Hippocampal formation (tissue), 2 donors: Measurements from ENCODE around the gene GALNT10.
"Not testable (repeated sequence)": the region's sequence is repeated elsewhere in the genome, so short reads cannot be mapped to it uniquely, and the experiment has no call there.

ENCODE experiments used
- DNase-seq, 2 donors: peaks; one replicate each; lab custom pipeline; 2025; lab: John Stamatoyannopoulos, UW

The GALNT10 gene, protein sequence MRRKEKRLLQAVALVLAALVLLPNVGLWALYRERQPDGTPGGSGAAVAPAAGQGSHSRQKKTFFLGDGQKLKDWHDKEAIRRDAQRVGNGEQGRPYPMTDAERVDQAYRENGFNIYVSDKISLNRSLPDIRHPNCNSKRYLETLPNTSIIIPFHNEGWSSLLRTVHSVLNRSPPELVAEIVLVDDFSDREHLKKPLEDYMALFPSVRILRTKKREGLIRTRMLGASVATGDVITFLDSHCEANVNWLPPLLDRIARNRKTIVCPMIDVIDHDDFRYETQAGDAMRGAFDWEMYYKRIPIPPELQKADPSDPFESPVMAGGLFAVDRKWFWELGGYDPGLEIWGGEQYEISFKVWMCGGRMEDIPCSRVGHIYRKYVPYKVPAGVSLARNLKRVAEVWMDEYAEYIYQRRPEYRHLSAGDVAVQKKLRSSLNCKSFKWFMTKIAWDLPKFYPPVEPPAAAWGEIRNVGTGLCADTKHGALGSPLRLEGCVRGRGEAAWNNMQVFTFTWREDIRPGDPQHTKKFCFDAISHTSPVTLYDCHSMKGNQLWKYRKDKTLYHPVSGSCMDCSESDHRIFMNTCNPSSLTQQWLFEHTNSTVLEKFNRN

DNA sequence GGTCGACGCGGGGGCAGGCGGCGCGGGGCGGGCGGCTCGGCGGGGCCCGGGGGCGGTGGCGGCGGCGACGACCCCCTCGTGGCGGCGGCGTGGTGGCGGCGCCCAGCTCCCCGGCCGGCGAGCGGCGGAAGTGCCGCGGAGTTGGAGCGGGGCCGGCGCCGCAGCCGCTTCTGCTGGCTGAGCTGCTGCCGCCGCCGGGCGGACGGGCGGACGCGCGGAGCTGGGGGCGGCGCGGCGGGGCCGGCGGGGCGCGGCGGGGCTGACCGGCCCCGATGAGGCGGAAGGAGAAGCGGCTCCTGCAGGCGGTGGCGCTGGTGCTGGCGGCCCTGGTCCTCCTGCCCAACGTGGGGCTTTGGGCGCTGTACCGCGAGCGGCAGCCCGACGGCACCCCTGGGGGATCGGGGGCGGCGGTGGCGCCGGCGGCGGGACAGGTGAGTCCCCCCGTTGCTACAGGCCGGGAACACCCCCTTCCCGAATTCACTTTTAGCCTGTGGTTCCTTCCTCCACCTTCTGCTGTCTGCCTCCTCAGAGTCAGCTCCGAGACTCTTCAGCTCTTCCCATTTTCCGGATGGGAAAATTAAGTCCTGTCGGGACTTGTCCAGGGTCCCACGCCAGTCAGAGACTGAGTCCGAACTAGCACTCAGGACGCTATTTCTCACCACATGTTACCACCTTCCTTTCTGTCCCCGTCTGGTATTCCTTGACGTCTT, at the start of gene GALNT10:
Gene GALNT10, plus strand, starts transcription at position 139 of the 710 bp plus-strand sequence. Its CDS starts 134 bp downstream, at position 273.
- DNase-seq, result peak; percentile 56 to 67

DNA sequence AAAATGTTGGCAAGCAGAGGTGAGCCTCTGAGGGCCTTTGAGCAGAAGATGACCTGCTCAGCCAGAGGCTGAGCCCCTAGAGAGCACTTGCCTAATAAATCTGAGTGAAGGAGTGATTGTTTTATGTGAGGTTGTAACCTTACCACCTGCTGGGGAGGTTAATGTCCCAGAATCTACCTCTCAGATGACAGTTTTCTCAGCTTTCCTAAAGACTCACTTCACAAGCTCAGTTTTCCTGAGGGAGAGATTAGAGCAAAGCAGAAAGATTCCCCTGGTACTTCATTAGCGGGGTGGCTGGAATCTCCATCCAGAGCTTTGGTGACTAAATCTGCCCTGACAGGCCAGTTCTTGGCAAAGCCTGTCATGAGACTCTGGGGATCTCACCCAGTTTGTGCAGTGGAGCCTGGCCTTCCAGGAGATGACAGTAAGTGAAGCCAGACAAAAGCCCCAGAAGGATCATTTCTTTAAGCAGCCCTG, 48.8 kb upstream of the GALNT10 start:
- no peak for DNase-seq

DNA sequence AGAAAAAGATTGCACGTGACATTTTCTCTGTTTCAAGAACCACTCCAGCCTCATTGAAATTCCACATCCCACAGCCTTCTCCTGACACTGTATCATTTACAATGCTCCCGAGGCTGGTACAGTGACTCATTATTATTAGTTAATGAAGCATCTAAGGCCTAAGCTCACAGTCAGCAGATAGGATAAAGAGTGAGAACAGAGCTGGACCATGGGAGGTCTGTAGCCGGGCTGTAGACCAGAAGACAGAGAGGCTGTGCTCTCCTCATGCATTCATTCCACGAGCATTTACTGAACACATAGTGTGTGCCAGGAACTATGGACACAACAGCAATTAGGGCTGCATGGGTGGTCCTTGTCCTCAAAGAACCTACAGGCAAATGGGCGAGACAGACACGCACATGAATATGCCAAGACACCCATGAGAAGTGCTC, 47.3 kb upstream of the GALNT10 start:
- DNase-seq, result no peak

DNA sequence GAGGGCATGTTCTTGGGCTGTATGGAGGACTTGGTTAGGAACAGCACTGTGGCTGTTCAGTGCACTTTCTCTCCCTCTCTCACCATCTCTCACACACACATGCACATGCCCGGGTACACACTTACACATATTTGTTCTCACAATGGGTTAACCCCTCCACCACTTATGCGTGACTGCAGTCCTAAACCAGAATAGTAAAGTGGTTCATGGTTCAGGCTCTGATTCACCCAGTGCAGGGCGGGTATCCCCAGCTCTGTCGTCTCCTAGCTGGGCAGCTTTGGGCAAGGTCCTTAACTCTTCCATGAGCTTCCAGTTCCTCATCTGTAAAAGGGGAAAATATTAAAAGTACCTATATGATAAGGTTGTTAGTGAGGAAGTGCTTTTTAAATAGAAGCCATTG, 45.3 kb upstream of the GALNT10 start:
- no peak for DNase-seq

DNA sequence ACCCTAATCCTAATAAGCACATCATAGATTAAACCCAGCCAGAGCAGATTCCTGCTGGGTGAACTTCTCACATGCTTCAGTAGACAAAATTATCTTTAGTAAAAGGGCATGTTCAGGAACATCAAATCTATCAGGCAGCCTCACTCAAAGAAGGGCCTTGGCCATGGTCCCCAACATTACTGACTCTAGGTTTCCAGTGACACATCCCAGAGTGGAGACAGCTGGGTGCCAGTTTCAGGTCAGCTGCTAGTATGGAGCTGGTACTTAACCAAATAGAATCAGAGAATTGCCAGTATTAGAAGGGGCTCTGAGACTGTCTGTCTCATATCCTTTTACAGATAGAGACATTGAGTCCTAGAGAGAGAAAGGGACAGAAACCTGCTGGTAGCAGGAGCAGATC, 44.1 kb upstream of the GALNT10 start:
- no peak for DNase-seq

DNA sequence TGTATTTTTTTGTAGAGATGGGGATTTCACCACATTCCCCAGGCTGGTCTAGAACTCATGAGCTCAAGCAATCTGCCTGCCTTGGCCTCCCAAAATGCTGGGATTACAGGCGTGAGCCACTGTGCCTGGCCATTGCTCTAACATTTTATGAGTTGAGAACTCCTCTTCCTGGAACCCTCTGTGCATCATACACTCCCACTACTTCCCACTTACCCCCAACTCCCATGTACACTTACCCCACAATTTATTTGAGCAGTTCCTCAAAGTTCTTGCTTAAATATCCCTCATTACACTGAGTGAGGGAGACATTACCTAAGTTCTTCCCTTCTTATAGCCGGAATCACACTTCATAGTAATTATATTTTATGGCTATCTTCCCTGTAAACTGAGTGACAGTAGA, 42.9 kb upstream of the GALNT10 start:
- DNase-seq, result no peak

DNA sequence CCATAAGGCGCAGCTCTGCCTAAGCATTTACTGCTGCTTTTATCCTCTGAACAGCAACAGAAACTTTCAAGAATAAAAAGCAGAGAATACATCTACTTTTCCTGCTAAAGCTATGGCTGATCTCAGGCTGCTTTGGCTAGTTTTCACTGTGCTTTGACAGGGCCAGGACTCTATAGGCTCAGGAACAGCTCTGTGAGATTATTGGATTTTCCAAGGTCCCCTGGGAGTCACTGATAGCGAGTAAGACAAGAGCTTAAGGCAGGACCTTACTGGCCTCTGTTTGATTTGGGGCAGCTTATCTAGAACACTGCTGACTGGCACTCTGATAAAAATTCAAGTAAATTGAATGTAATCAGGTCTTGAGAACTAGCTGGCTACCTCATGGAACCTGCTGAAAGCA, 40.1 kb upstream of the GALNT10 start:
- not testable (repeated sequence) for DNase-seq

DNA sequence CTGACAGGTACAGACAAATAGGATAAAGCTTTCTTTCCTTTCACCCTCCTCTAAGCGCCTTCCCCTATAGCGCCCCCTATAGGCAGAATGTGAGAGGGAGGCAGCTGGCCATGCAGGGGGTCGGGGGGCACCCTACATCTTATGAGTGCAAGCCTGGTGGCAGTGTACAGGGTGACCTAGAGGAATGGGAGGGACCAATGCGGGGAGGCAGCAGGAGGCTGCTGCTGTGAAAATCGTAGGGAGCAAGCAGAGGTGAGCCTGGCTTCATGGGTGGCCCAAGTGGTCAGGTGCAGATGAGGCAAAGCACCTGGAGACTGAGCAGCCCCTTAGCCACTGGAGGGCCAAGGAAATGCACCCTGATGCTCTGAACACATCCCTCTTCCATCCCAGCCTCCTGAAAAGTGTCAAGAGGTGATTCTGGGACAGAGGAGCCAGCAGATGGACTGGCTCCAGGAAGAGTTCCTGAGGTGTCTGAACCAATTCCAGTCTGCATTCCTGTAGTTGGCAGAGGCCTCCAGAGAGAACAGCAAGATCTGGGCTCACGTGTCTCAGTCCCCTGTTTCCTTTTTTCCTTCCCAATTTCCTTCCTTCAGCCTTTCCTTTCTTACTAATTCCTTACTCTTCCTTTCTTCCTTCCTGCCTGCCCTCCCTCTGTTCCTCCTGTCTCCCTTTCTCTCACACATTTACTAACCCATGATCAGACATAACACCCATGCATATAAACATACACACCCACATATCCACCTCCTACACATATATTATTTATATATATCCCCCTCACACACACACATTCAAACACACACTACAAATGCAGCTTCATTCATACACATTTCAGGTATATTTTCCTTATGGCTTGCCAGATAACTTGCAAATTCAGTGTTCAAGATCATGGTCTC, 32.8 kb upstream of the GALNT10 start:
- no peak for DNase-seq

DNA sequence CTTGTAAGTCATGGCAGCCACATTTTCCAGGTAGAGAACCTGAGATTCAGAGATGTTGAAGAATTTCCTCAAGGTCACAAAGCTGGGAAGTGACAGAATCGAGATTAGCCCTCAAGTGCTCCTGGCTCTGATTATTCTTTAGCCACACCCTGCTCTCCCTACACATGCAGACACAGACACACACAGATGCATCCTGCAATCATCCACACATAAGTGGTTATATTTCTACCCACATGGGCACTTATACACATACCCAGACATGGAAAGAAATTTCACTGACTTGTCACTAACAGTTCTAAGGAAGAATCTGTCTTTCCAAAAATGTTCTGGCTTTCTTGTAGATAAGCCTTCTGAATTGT, 32.2 kb upstream of the GALNT10 start:
- no peak for DNase-seq

DNA sequence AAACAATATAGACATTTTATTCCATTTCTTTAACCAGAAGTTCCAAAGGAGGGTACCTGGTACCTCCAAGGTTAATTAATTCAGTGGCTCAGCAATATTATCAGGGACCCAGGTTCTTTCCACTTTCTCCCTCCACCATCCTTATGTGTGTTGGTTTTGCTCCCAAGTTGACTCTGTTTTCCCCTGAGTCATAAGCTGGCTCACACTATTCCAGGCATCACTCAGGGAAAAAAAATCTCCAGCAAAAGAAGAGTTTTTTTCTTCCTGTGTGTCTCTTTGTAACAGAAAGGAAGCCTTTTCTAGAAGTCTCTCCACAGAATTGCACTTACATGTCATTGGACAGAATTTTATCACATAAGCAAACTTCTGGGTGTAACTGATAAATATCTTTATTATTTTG, 31.2 kb upstream of the GALNT10 start:
- no peak for DNase-seq

DNA sequence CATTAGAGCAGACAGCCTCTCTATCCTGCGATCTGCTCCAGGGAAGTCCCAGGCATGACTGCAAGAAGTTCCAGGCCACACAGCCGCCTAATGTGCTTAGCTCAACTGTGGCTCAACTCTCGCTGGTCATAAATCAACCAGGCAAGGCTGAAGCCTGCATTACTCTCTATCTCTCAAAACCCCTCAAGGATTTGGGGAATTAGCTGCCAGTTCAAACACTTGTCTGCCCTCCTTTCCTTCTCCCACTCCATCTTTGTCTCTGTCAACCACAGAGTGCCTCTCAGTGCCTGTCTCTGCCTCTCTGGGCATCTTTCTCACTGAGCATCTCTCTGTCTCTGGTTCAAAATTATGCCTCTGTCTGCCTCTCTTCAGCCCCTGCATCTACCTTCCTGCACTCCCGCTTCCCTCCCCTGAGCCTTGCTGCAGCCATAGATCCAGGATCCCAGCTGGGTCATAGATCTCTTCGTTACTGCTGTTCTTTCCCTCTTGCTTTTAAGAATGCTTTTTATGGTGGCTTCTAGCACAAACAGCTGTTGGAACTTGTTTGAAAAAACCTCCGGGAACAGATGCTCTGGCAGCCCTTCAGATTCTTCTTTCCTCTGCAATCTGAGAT, 27.9 kb upstream of the GALNT10 start:
- no peak for DNase-seq

DNA sequence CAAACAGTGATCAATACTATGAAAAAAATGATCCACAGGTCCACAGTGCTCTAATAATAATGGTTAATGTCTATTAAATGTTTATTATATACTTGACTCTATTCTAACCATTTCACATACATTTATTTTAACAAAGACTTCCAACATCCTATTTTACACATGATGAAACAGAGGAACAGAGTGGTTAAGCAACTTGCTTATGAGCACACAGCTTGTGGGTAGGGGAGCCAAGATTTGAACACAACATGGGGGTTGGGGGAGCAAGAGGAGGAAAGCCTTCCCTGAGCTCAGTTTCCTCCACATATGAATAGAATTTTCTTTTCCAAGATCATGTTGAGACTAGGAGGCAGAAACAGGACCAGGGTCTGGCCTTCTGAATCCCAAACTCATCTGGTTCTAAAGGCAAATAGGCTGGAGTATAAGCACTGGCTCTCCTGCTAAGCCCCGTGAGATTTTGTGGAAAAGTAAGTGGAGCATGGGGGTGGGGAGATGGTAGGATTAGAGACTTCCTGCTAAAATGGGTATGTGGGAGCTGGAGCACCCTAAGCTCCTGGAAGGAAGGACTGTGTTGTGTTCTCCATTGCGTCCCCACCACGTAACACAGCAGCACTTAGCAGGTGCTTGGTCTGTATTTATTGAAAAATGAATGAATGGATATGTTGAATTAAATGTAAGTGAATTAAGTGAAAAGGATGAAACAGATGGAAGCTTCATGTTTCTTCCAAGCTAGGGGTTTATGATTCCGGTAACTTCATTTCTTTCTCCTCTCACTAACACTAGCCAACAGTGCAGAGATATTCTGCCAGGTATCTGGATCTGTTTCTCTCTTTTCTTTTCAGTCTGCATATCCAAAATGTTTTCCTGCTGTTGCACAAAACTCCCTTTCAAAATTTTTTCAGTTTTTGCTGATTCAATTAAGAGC, 26.9 kb upstream of the GALNT10 start:
- DNase-seq, result no peak

DNA sequence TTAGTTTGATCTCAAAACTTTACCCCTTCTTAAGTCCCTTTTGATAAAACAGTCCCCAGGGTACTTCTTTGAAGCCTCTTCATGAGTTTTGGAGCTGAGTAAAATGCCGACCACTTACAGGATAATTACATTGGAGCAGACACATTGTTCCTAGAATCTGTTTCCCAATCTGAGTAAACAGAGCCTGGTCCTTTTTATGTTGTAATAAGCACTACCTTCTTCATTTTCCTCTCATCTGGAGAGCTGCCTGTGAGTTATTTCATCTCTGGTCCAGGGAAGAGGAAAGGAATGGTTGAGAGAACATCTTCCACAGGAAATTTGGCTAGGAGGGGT, 26.3 kb upstream of the GALNT10 start:
- no peak for DNase-seq

DNA sequence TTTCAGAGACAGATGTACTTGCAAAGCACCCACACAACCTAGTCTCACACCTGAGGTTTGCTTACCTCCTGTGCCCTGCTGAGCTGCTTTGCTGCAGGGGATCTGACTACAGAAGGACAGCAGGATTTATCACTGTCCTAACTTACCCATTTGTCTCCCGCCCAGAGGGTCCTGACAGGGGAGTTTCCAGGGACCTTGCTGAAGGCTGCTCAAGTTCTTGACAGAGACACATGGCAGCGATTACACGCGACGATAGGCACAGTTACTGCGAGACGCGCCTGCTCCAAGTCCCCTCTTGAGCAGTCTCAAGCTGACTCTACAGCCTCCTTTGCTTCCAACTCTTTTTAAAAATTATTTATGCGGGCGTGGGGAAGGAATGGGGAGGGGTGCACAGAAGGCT, 24.6 kb upstream of the GALNT10 start:
- DNase-seq, result no peak

DNA sequence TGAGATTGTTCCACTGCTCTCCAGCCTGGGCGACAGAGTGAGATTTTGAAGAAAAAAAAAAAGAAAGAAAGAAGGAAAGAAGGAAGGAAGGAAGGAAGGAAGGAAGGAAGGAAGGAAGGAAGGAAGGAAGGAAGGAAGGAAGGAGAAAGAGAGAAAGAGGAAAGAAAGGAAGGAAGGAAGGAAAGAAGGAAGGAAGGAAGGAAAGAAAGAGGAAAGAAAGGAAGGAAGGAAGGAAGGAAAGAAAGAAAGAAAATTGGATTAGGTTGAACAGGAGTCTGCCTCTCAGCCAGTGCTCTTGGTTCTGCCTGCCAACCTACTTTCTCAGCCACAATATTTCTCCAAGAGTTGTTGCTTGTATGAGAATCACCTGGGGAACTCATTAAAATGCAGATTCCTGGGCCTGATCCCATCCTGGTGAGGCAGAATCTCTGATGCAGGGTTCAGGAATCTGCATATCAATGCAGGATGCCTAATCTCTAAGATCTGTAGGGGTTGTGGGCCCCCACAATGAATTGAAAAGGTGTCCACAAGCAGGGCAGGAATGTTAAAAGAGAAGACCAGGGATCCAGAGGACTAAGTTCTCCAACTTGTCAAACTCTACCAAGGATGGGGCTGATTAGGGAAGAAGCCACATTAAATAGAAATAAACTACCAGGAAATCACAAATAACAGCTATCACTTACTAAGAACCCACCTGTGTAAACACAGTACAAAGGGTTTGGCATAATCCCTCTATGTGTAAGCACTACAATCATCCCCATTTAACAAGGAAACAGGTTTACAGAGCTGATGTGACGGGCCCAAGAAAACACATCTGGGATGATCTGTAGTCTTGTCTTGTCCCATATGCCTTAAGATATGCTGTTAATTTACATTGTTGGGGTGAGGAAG, 23.4 kb upstream of the GALNT10 start:
- no peak for DNase-seq

DNA sequence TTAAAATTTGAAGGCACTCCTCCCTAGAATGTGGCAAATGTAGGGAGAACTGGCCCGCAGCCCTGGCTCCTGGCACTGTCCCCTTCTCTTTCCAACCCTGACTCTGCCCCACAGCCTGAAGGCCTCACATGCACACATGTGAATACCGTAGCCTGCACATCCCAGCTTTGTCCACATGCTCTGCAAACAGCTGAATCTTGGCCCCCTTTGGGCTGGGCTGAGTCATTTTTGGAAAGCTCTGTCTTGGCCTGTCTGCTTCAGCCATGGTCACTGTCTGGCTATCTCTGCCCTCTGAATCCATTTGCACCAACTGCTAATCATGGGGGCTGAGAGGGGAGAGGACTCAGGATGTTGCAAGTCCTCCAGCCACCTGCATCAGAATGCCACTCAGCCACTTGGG, 22.1 kb upstream of the GALNT10 start:
- no peak for DNase-seq

DNA sequence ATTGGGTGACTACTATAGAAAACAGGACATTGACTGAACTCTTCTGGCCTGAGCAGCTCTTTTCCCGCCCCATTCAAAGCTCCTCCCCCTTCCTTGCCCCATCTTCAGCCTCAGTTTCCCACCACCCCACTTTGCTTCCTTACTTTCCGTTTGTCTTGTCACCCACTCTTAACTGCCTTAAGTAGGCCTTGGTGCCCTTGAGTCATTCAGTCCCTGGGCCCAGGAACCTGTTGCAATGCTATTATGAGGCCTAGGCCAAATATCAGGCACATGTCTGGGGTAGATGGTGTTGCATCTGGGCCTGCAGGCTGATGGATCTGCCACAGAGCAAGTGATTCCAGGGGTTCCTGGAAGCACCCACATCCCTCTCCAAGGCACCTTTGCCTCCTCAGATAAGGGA, 17.7 kb upstream of the GALNT10 start:
- DNase-seq, result no peak

DNA sequence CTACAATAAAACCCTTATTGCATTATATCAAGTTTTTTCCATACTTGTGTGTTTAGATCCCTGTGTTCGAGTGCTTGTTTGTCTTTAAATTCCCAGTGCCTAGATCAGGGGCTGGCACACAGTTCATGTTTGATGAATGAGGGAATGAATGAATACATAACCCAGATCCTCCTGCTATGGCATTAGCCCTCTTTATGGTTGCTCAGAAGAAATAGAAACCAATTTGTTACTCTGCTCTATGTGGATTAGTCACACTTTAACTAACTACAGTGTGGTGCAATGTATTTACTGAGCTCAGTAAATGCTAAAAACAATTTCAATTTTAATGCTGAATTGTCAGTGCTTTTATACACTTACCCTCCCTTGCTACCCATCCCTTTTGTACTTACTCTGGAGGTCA, 16.4 kb upstream of the GALNT10 start:
- DNase-seq, result no peak

DNA sequence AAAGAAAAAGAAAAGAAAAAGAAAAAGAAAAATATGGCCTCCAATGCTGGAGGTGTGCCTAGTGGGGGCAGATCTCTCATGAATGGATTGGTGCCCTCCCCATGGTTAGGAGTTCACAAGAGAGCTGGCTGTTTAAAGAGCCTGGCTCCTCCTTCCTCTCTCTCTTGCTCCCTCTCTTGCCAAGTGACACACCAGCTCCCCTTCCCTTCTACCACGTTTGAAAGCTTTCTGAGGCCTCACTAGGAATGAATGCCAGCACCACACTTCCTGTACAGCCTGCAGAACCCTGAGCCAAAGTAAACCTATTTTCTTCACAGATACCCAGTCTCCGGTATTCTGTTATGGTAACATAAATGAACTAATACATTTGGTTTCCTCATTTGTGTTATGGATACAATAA, 14.4 kb upstream of the GALNT10 start:
- DNase-seq, result no peak
